Measurements from ENCODE around the gene NEURL1.

The NEURL1 gene

DNA sequence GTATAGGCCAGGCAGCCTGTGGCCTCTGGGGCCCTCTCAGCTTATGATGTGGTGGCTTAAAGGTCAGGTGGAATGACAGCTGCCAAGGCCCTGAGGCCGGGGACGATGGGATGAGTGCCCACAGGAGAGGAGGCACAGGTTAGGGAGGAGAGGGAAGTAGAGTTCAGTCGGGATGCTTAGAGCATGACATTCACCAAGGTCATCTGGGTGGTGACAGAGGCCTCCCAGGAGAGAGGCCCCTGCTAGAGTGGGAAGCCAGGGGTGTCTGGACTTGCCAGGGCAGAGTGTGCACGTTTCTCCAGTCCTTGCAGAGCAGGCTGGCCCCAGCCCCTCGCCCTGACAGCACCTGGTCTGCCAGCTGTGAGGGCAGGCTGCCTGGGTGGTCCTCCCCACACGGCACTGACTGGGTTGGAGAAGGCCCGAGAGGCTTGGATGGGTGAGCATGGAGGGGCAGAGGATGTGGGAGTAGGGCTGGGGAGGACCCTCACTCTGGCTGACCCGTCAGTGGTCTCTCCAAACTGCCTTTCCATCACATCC is 36.3 kb upstream of the NEURL1 start:
- no peak overlapping the region for H4K91ac ChIP-seq (ENCODE audit: low read length)
- H3K14ac ChIP-seq (ENCODE audit: low read length in 2 of 2) = no peak overlapping the region
- no peaks in the 10 kb centered on the region for H3K36me3 ChIP-seq (ENCODE audit: control insufficient read depth in 1 of 2, insufficient read depth in 2 of 2, low read depth in 1 of 2, low read length in 2 of 2)
- H3K79me1 ChIP-seq (replicated peaks; ENCODE audit: low read length, poor library complexity, severe bottlenecking) = no peaks in the 10 kb centered on the region
- WGBS = 76% methylated on average over 7 of the region's 8 CpGs
- H3K27me3 ChIP-seq (ENCODE audit: control insufficient read depth in 1 of 2, insufficient read depth in 1 of 2, low read length in 2 of 2) = peaks cover 0 to 14% of the 10 kb centered on the region in 2 experiments
- no peak overlapping the region for H3K4me2 ChIP-seq (ENCODE audit: low read length, poor library complexity, severe bottlenecking)
- no peak overlapping the region for H2AFZ ChIP-seq (ENCODE audit: low read depth, low read length)
- no peak for DNase-seq
- H4K8ac ChIP-seq (ENCODE audit: low read length) = no peak overlapping the region
- H2BK15ac ChIP-seq (ENCODE audit: low read depth, poor library complexity, severe bottlenecking) = no peak overlapping the region
- H2BK120ac ChIP-seq (ENCODE audit: low read depth, low read length) = no peak overlapping the region
- H3K27ac ChIP-seq (ENCODE audit: low read length, poor library complexity, severe bottlenecking) = no peak overlapping the region
- H3K4ac ChIP-seq (ENCODE audit: low read depth in 1 of 2, low read length in 2 of 2) = no peak overlapping the region
- H2AK5ac ChIP-seq (ENCODE audit: low read length, severe bottlenecking) = no peak overlapping the region
- no peak overlapping the region for H3K18ac ChIP-seq (ENCODE audit: low read depth in 1 of 2, low read length in 2 of 2)
- no peak overlapping the region for H2BK12ac ChIP-seq (ENCODE audit: low read length in 2 of 2)
- peaks cover 3% of the 10 kb centered on the region for H3K4me1 ChIP-seq (ENCODE audit: control insufficient read depth, insufficient read depth, low read depth, low read length)
- no peaks in the 10 kb centered on the region for H3K9me3 ChIP-seq (ENCODE audit: control insufficient read depth, low read length)
- no peak overlapping the region for H2BK5ac ChIP-seq (ENCODE audit: low read depth, low read length, poor library complexity, severe bottlenecking)
- H3K23ac ChIP-seq (ENCODE audit: low read length in 2 of 2) = no peak overlapping the region
- no peak overlapping the region for H3K9ac ChIP-seq (ENCODE audit: low read length)
- no peak overlapping the region for H3K4me3 ChIP-seq (ENCODE audit: insufficient read depth in 1 of 2, low read depth in 1 of 2, low read length in 2 of 2)

DNA sequence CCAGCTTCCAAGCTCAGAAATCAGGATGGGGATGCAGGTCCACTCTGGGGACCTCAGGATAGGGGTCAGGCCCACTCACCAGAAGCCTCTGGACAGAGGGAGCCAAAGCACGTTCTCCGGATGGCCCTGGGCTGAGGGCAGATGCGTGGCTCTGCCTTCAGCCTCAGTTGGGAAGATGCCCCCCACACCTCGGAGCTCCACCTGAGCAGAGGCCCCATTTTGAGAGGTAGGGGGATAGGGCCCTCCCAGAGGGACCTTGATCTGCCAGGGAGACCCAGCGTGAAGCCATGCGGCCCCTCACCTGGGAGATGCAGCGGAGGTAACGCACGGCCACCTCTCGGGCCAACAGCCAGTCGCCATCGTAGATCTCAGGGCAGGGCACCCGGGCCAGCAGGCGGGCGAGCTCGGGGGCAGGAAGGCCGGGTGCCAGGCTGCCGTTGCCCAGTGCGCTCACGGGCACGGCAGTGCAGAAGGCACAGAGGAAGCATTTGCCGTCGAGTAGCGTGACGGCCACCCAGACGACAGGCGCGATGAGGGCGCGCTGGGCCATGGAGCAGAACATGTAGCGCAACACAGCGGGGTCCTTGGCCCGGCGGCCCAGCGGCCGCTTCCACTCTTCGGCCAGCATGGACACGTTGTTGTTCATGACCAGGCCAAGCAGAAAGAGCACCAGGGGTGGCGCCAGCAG is 35.5 kb upstream of the NEURL1 start:
- no peak overlapping the region for H3K27ac ChIP-seq (ENCODE audit: low read length, poor library complexity, severe bottlenecking)
- H3K9ac ChIP-seq (ENCODE audit: low read length) = no peak overlapping the region
- no peak overlapping the region for H3K18ac ChIP-seq (ENCODE audit: low read depth in 1 of 2, low read length in 2 of 2)
- H4K8ac ChIP-seq (ENCODE audit: low read length) = no peak overlapping the region
- no peak overlapping the region for H3K23ac ChIP-seq (ENCODE audit: low read length in 2 of 2)
- H2BK12ac ChIP-seq (ENCODE audit: low read length in 2 of 2) = no peak overlapping the region
- no peak overlapping the region for H3K4ac ChIP-seq (ENCODE audit: low read depth in 1 of 2, low read length in 2 of 2)
- no peak overlapping the region for H2AK5ac ChIP-seq (ENCODE audit: low read length, severe bottlenecking)
- H3K9me3 ChIP-seq (ENCODE audit: control insufficient read depth, low read length) = no peaks in the 10 kb centered on the region
- H4K91ac ChIP-seq (ENCODE audit: low read length) = peak overlapping the region; percentile 9
- H2BK5ac ChIP-seq (ENCODE audit: low read depth, low read length, poor library complexity, severe bottlenecking) = no peak overlapping the region
- H3K14ac ChIP-seq (ENCODE audit: low read length in 2 of 2) = peak overlapping the region in 1 of 2 experiments; percentile 31
- no peak for DNase-seq
- no peak overlapping the region for H2BK120ac ChIP-seq (ENCODE audit: low read depth, low read length)
- H3K36me3 ChIP-seq (ENCODE audit: control insufficient read depth in 1 of 2, insufficient read depth in 2 of 2, low read depth in 1 of 2, low read length in 2 of 2) = no peaks in the 10 kb centered on the region
- H3K4me2 ChIP-seq (ENCODE audit: low read length, poor library complexity, severe bottlenecking) = no peak overlapping the region
- H3K79me1 ChIP-seq (replicated peaks; ENCODE audit: low read length, poor library complexity, severe bottlenecking) = no peaks in the 10 kb centered on the region
- H2BK15ac ChIP-seq (ENCODE audit: low read depth, poor library complexity, severe bottlenecking) = no peak overlapping the region
- peaks cover 2% of the 10 kb centered on the region for H3K4me1 ChIP-seq (ENCODE audit: control insufficient read depth, insufficient read depth, low read depth, low read length)
- 94% methylated on average over 39 of the region's 39 CpGs for WGBS
- H3K27me3 ChIP-seq (ENCODE audit: control insufficient read depth in 1 of 2, insufficient read depth in 1 of 2, low read length in 2 of 2) = peaks cover 0 to 14% of the 10 kb centered on the region in 2 experiments
- H3K4me3 ChIP-seq (ENCODE audit: insufficient read depth in 1 of 2, low read depth in 1 of 2, low read length in 2 of 2) = no peak overlapping the region
- no peak overlapping the region for H2AFZ ChIP-seq (ENCODE audit: low read depth, low read length)

DNA sequence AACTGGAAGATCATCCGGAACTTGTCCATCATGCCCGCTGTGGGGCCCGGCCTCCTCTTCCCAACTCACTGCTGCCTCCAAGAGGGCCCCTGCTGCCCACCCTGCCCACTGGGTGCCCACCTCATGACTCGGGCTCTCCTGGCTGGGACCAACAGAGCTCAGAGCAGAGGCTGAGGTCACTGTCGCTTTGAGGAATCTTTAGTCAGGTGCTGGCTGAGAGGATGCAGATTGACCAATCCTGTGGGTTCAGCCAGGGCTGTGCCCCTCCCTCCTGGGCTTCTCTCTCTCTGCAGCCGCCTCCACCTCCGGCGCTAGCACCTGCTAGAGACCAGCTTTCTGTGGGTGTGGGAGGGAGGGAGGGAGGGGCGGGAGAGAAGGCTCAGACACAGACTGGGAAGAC is 34.8 kb upstream of the NEURL1 start, which contains the start of gene CALHM1:
Gene CALHM1 (minus strand): TSS at position 181 of the 400 bp plus-strand sequence. CDS start 149 bp downstream, at position 32.
- no peak within 1 kb of the TSS for H4K8ac ChIP-seq (ENCODE audit: low read length)
- H2AFZ ChIP-seq (ENCODE audit: low read depth, low read length) = no peak within 1 kb of the TSS
- H2BK120ac ChIP-seq (ENCODE audit: low read depth, low read length) = no peak within 1 kb of the TSS
- WGBS = 64% methylated on average over 8 of the region's 9 CpGs
- no peak for DNase-seq
- no peak within 1 kb of the TSS for H2BK12ac ChIP-seq (ENCODE audit: low read length in 2 of 2)
- H3K27ac ChIP-seq (ENCODE audit: low read length, poor library complexity, severe bottlenecking) = no peak within 1 kb of the TSS
- H3K4ac ChIP-seq (ENCODE audit: low read depth in 1 of 2, low read length in 2 of 2) = no peak within 1 kb of the TSS
- H3K9me3 ChIP-seq (ENCODE audit: control insufficient read depth, low read length) = no peaks in the 10 kb centered on the region
- H3K18ac ChIP-seq (ENCODE audit: low read depth in 1 of 2, low read length in 2 of 2) = no peak within 1 kb of the TSS
- H2BK15ac ChIP-seq (ENCODE audit: low read depth, poor library complexity, severe bottlenecking) = no peak within 1 kb of the TSS
- no peak within 1 kb of the TSS for H2BK5ac ChIP-seq (ENCODE audit: low read depth, low read length, poor library complexity, severe bottlenecking)
- H2AK5ac ChIP-seq (ENCODE audit: low read length, severe bottlenecking) = no peak within 1 kb of the TSS
- H3K4me1 ChIP-seq (ENCODE audit: control insufficient read depth, insufficient read depth, low read depth, low read length) = peaks cover 2% of the 10 kb centered on the region
- peak within 1 kb of the TSS in 1 of 2 experiments; percentile 31 for H3K14ac ChIP-seq (ENCODE audit: low read length in 2 of 2)
- no peaks in the 10 kb centered on the region for H3K79me1 ChIP-seq (replicated peaks; ENCODE audit: low read length, poor library complexity, severe bottlenecking)
- H3K9ac ChIP-seq (ENCODE audit: low read length) = no peak within 1 kb of the TSS
- H3K27me3 ChIP-seq (ENCODE audit: control insufficient read depth in 1 of 2, insufficient read depth in 1 of 2, low read length in 2 of 2) = peaks cover 0 to 14% of the 10 kb centered on the region in 2 experiments
- no peak within 1 kb of the TSS for H3K23ac ChIP-seq (ENCODE audit: low read length in 2 of 2)
- H3K4me3 ChIP-seq (ENCODE audit: insufficient read depth in 1 of 2, low read depth in 1 of 2, low read length in 2 of 2) = no peak within 1 kb of the TSS
- no peak within 1 kb of the TSS for H3K4me2 ChIP-seq (ENCODE audit: low read length, poor library complexity, severe bottlenecking)
- H3K36me3 ChIP-seq (ENCODE audit: control insufficient read depth in 1 of 2, insufficient read depth in 2 of 2, low read depth in 1 of 2, low read length in 2 of 2) = no peaks in the 10 kb centered on the region
- H4K91ac ChIP-seq (ENCODE audit: low read length) = peak within 1 kb of the TSS; percentile 40

DNA sequence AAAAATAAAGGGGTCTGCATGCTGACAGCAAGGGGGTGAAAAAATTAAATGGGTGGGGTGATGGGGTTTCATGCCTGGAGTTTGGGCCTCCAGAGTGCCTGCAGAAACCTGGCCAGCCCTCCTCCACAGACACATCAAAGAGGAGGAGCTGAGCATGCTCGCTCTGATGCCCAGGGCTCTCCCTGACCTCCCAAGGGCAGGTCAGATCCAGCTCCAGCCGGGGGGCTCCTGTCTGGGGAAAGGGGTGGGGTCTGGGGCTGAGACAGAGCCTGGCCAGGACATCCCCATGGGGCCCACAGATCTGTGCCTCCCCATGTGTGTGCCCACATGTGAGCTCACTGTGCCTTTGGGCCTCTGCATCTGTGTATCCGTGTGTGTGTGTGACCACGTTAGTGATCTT is 33.9 kb upstream of the NEURL1 start:
- Histone ChIP-seq H4K8ac (ENCODE audit: low read length) (no peak overlapping the region), H2BK12ac (ENCODE audit: low read length in 2 of 2) (no peak overlapping the region), H3K4me1 (ENCODE audit: control insufficient read depth, insufficient read depth, low read depth, low read length) (peaks cover 2% of the 10 kb centered on the region), H3K9me3 (ENCODE audit: control insufficient read depth, low read length) (no peaks in the 10 kb centered on the region), H3K79me1 (replicated peaks; ENCODE audit: low read length, poor library complexity, severe bottlenecking) (no peaks in the 10 kb centered on the region), H3K14ac (ENCODE audit: low read length in 2 of 2) (no peak overlapping the region), H3K27ac (ENCODE audit: low read length, poor library complexity, severe bottlenecking) (no peak overlapping the region), H3K23ac (ENCODE audit: low read length in 2 of 2) (no peak overlapping the region), H3K4me2 (ENCODE audit: low read length, poor library complexity, severe bottlenecking) (no peak overlapping the region), H4K91ac (ENCODE audit: low read length) (no peak overlapping the region), H3K36me3 (ENCODE audit: control insufficient read depth in 1 of 2, insufficient read depth in 2 of 2, low read depth in 1 of 2, low read length in 2 of 2) (no peaks in the 10 kb centered on the region), H3K4ac (ENCODE audit: low read depth in 1 of 2, low read length in 2 of 2) (no peak overlapping the region), H2AFZ (ENCODE audit: low read depth, low read length) (no peak overlapping the region), H2AK5ac (ENCODE audit: low read length, severe bottlenecking) (no peak overlapping the region), H3K18ac (ENCODE audit: low read depth in 1 of 2, low read length in 2 of 2) (no peak overlapping the region), H2BK15ac (ENCODE audit: low read depth, poor library complexity, severe bottlenecking) (no peak overlapping the region), H2BK5ac (ENCODE audit: low read depth, low read length, poor library complexity, severe bottlenecking) (no peak overlapping the region), H3K9ac (ENCODE audit: low read length) (no peak overlapping the region), H3K4me3 (ENCODE audit: insufficient read depth in 1 of 2, low read depth in 1 of 2, low read length in 2 of 2) (no peak overlapping the region), H3K27me3 (ENCODE audit: control insufficient read depth in 1 of 2, insufficient read depth in 1 of 2, low read length in 2 of 2) (peaks cover 0 to 14% of the 10 kb centered on the region in 2 experiments), H2BK120ac (ENCODE audit: low read depth, low read length) (no peak overlapping the region)
- DNase-seq = no peak
- WGBS = 69% methylated on average over 4 of the region's 4 CpGs
